ENCODE results near the gene FANCE.

FANCE gene

GRCh38 chr6:35406711-35407485 is 45.2 kb upstream of the FANCE start:
- Histone ChIP-seq H3F3A (ENCODE audit: control insufficient read depth, insufficient read depth) (peaks cover 6% of the 10 kb centered on the region; the same call in 1 of the 2 replicates), H3K27ac (ENCODE audit: low read depth, low read length) (no peak overlapping the region), H3K36me3 (ENCODE audit: control insufficient read depth, low read length) (peaks cover 6% of the 10 kb centered on the region), H4K20me1 (ENCODE audit: control insufficient read depth, insufficient read depth, low read depth, low read length) (no peaks in the 10 kb centered on the region; the same call in 1 of the 2 replicates), H3K79me2 (ENCODE audit: control insufficient read depth, low read length) (no peaks in the 10 kb centered on the region), H3K27me3 (ENCODE audit: control insufficient read depth, low read length) (no peaks in the 10 kb centered on the region), H3K4me1 (ENCODE audit: control insufficient read depth, low read length) (peaks cover 21% of the 10 kb centered on the region), H3K4me2 (ENCODE audit: low read length) (no peak overlapping the region), H3K4me3 (ENCODE audit: low read length) (no peak overlapping the region), H3K9me2 (replicated peaks; ENCODE audit: control insufficient read depth, low read length) (no peaks in the 10 kb centered on the region), H3K9me3 (ENCODE audit: control insufficient read depth, insufficient read depth, low read length) (no peaks in the 10 kb centered on the region)
- no peak for TF ChIP-seq CTCF (IDR thresholded peaks at IDR 0.05; ENCODE audit: low read depth, low read length, poor library complexity, severe bottlenecking)
- no peak for TF ChIP-seq EZH2phosphoT487 (IDR thresholded peaks at IDR 0.05; ENCODE audit: borderline replicate concordance, low read length)

- peaks cover 6% of the 10 kb centered on the region; the same call in 1 of the 2 replicates for H3F3A ChIP-seq (ENCODE audit: control insufficient read depth, insufficient read depth)
- no peaks in the 10 kb centered on the region for H3K9me2 ChIP-seq (replicated peaks; ENCODE audit: control insufficient read depth, low read length)
- H3K4me3 ChIP-seq (ENCODE audit: low read length) = no peak overlapping the region
- H3K27ac ChIP-seq (ENCODE audit: low read depth, low read length) = no peak overlapping the region
- H3K4me2 ChIP-seq (ENCODE audit: low read length) = no peak overlapping the region
- H3K36me3 ChIP-seq (ENCODE audit: control insufficient read depth, low read length) = peaks cover 9% of the 10 kb centered on the region
- H3K27me3 ChIP-seq (ENCODE audit: control insufficient read depth, low read length) = no peaks in the 10 kb centered on the region
- no peaks in the 10 kb centered on the region for H3K79me2 ChIP-seq (ENCODE audit: control insufficient read depth, low read length)
- H3K4me1 ChIP-seq (ENCODE audit: control insufficient read depth, low read length) = peaks cover 21% of the 10 kb centered on the region
- H3K9me3 ChIP-seq (ENCODE audit: control insufficient read depth, insufficient read depth, low read length) = no peaks in the 10 kb centered on the region
- TF ChIP-seq EZH2phosphoT487 (IDR thresholded peaks at IDR 0.05; ENCODE audit: borderline replicate concordance, low read length) (no peak), CTCF (IDR thresholded peaks at IDR 0.05; ENCODE audit: low read depth, low read length, poor library complexity, severe bottlenecking) (no peak)
- no peaks in the 10 kb centered on the region; the same call in 1 of the 2 replicates for H4K20me1 ChIP-seq (ENCODE audit: control insufficient read depth, insufficient read depth, low read depth, low read length)
These were observed 42.9 kb upstream of the FANCE start for GRCh38 chr6:35409245-35409644.

- no peak for TF ChIP-seq EZH2phosphoT487 (IDR thresholded peaks at IDR 0.05; ENCODE audit: borderline replicate concordance, low read length)
- TF ChIP-seq CTCF (IDR thresholded peaks at IDR 0.05; ENCODE audit: low read depth, low read length, poor library complexity, severe bottlenecking) = no peak
- no peaks in the 10 kb centered on the region for H3K79me2 ChIP-seq (ENCODE audit: control insufficient read depth, low read length)
- peaks cover 6% of the 10 kb centered on the region for H3F3A ChIP-seq (ENCODE audit: control insufficient read depth, insufficient read depth)
- no peak overlapping the region for H3K27ac ChIP-seq (ENCODE audit: low read depth, low read length)
- H3K4me1 ChIP-seq (ENCODE audit: control insufficient read depth, low read length) = peaks cover 24% of the 10 kb centered on the region
- H3K4me3 ChIP-seq (ENCODE audit: low read length) = no peak overlapping the region
- peaks cover 9% of the 10 kb centered on the region for H3K36me3 ChIP-seq (ENCODE audit: control insufficient read depth, low read length)
- H3K4me2 ChIP-seq (ENCODE audit: low read length) = no peak overlapping the region
- no peaks in the 10 kb centered on the region; the same call in 1 of the 2 replicates for H4K20me1 ChIP-seq (ENCODE audit: control insufficient read depth, insufficient read depth, low read depth, low read length)
- H3K9me3 ChIP-seq (ENCODE audit: control insufficient read depth, insufficient read depth, low read length) = no peaks in the 10 kb centered on the region
- no peaks in the 10 kb centered on the region for H3K9me2 ChIP-seq (replicated peaks; ENCODE audit: control insufficient read depth, low read length)
- H3K27me3 ChIP-seq (ENCODE audit: control insufficient read depth, low read length) = no peaks in the 10 kb centered on the region
These were observed 42.0 kb upstream of the FANCE start for GRCh38 chr6:35410131-35410530.

Measured in DOHH2 (cell line).